Endodermal cell (in vitro differentiated cells): ENCODE results near the gene IL3RA. TPM values are rescaled to one million over a fixed set of nuclear protein-coding genes. Genes with fewer than 3 reads are reported as not detected.

Experiments used
- DNase-seq: peaks from one replicate; pipeline ENCODE4 v3.0.0-alpha.2; 2017
- H3K27ac ChIP-seq: 2 replicates; pipeline ENCODE4 v1.5.1; 2013; ENCODE audit warnings: mild to moderate bottlenecking, low read depth, low read length, moderate library complexity
- H3K27me3 ChIP-seq: 2 replicates; pipeline ENCODE4 v1.6.1; 2013; ENCODE audit warnings: mild to moderate bottlenecking, low read length, moderate library complexity; ENCODE audit not compliant: insufficient read depth, control insufficient read depth, poor library complexity, severe bottlenecking
- H3K36me3 ChIP-seq: 2 replicates; pipeline ENCODE4 v1.7.0; 2013; ENCODE audit warnings: mild to moderate bottlenecking, low read length, moderate library complexity; ENCODE audit not compliant: control insufficient read depth, insufficient read depth
- H3K4me1 ChIP-seq: one replicate; pipeline ENCODE4 v1.7.0; 2013; ENCODE audit warnings: low read length; ENCODE audit not compliant: control insufficient read depth, insufficient read depth
- H3K4me3 ChIP-seq: 2 replicates; pipeline ENCODE4 v1.5.1; 2013; ENCODE audit warnings: mild to moderate bottlenecking, low read length, moderate library complexity
- H3K9ac ChIP-seq: 2 replicates; pipeline ENCODE4 v1.6.1; 2013; ENCODE audit warnings: mild to moderate bottlenecking, low read length, moderate library complexity; ENCODE audit not compliant: poor library complexity, severe bottlenecking; ENCODE audit errors: extremely low read depth
- H3K9me3 ChIP-seq: 2 replicates; pipeline ENCODE4 v1.6.1; 2013; ENCODE audit warnings: mild to moderate bottlenecking, low read length, moderate library complexity; ENCODE audit not compliant: control insufficient read depth
- H3K27ac Mint-ChIP-seq: 2 replicates; pipeline ENCODE4 v1.8.0; 2020; ENCODE audit warnings: mixed read lengths
- H3K27me3 Mint-ChIP-seq: 2 replicates; pipeline ENCODE4 v1.8.0; 2021; ENCODE audit warnings: mild to moderate bottlenecking, mixed read lengths; ENCODE audit not compliant: insufficient read depth
- H3K36me3 Mint-ChIP-seq: 2 replicates; pipeline ENCODE4 v1.8.0; 2020; ENCODE audit warnings: low read depth, mixed read lengths
- H3K4me1 Mint-ChIP-seq: 2 replicates; pipeline ENCODE4 v1.8.0; 2020; ENCODE audit warnings: mixed read lengths
- H3K4me3 Mint-ChIP-seq: 2 replicates; pipeline ENCODE4 v1.8.0; 2020; ENCODE audit warnings: mild to moderate bottlenecking, moderate library complexity, mixed read lengths
- H3K9me3 Mint-ChIP-seq: 2 replicates; pipeline ENCODE4 v1.8.0; 2020; ENCODE audit warnings: mild to moderate bottlenecking, mixed read lengths
- CTCF ChIP-seq: fragments of 200-600 bp; sonication (generic); conservative IDR thresholded peaks from 2 replicates; pipeline ENCODE4 v1.5.0; 2021; ENCODE audit warnings: antibody characterized with exemption, mild to moderate bottlenecking
- WGBS, 2 experiments: methylation state at CpG; one replicate each; pipeline versions ENCODE4 v1.1.5 to v1.1.7; 2013; ENCODE audit warnings: missing lambda C conversion rate in 2 of 2, mixed read lengths in 1 of 2; ENCODE audit not compliant: insufficient coverage in 1 of 2, insufficient read length in 1 of 2; 5-methylcytosine and 5-hydroxymethylcytosine counted together
- total RNA-seq, 2 donors: library from RNA; stranded (reverse); fragmentation: NEBNext Ultra II Directional in 1 of 2; extraction: Animal tissue kit (Norgen Biotek cat#: 25700) in 1 of 2; gene quantifications; 2 replicates in 1 of 2; 3 replicates in 1 of 2; pipeline ENCODE4 v1.2.1, GENCODE V29; 2021

Gene IL3RA
- total RNA-seq, 2 donors from 2014 or later = not detected

- Mint-ChIP-seq H3K36me3 (peaks cover 14% of the 10 kb centered on the region), H3K27ac (no peak overlapping the region), H3K4me1 (peaks cover 3% of the 10 kb centered on the region), H3K9me3 (peaks cover 9% of the 10 kb centered on the region), H3K4me3 (no peak overlapping the region), H3K27me3 (no peaks in the 10 kb centered on the region)
- Histone ChIP-seq H3K4me1 (no peaks in the 10 kb centered on the region), H3K9me3 (peaks cover 6% of the 10 kb centered on the region), H3K27me3 (no peaks in the 10 kb centered on the region), H3K9ac (no peak overlapping the region), H3K27ac (no peak overlapping the region), H3K4me3 (no peak overlapping the region), H3K36me3 (no peaks in the 10 kb centered on the region)
- no peak for TF ChIP-seq CTCF
- no peak for DNase-seq
- WGBS, 2 experiments = 94 to 98% methylated on average over 5 to 10 of the region's 10 CpGs
These were observed 21.4 kb downstream of the IL3RA start for GRCh38 chrX:1357993-1358392.

GRCh38 chrX:1358793-1359476 lies 22.4 kb downstream of the IL3RA start:
- H3K27ac ChIP-seq = no peak overlapping the region
- no peaks in the 10 kb centered on the region for H3K4me1 ChIP-seq
- no peak for TF ChIP-seq CTCF
- no peaks in the 10 kb centered on the region for H3K9me3 ChIP-seq
- no peak overlapping the region for H3K4me3 ChIP-seq
- WGBS, 2 experiments = 86 to 89% methylated on average over 3 to 5 of the region's 6 CpGs
- H3K4me3 Mint-ChIP-seq = no peak overlapping the region
- no peak overlapping the region for H3K9ac ChIP-seq
- H3K36me3 ChIP-seq = no peaks in the 10 kb centered on the region
- H3K9me3 Mint-ChIP-seq = peaks cover 9% of the 10 kb centered on the region
- H3K27ac Mint-ChIP-seq = no peak overlapping the region
- no peaks in the 10 kb centered on the region for H3K27me3 ChIP-seq
- DNase-seq = no peak
- H3K4me1 Mint-ChIP-seq = peaks cover 3% of the 10 kb centered on the region
- no peaks in the 10 kb centered on the region for H3K27me3 Mint-ChIP-seq
- peaks cover 15% of the 10 kb centered on the region for H3K36me3 Mint-ChIP-seq

- H3K4me1 ChIP-seq = no peaks in the 10 kb centered on the region
- no peaks in the 10 kb centered on the region for H3K9me3 ChIP-seq
- no peak overlapping the region for H3K4me3 Mint-ChIP-seq
- H3K4me3 ChIP-seq = no peak overlapping the region
- H3K36me3 ChIP-seq = no peaks in the 10 kb centered on the region
- 85 to 87% methylated on average over 4 of the region's 4 CpGs for WGBS, 2 experiments
- no peak for DNase-seq
- H3K27ac Mint-ChIP-seq = no peak overlapping the region
- H3K4me1 Mint-ChIP-seq = peaks cover 3% of the 10 kb centered on the region
- no peak for TF ChIP-seq CTCF
- peaks cover 15% of the 10 kb centered on the region for H3K36me3 Mint-ChIP-seq
- peaks cover 9% of the 10 kb centered on the region for H3K9me3 Mint-ChIP-seq
- no peaks in the 10 kb centered on the region for H3K27me3 Mint-ChIP-seq
- H3K27ac ChIP-seq = no peak overlapping the region
- no peaks in the 10 kb centered on the region for H3K27me3 ChIP-seq
- no peak overlapping the region for H3K9ac ChIP-seq
These were observed 22.9 kb downstream of the IL3RA start for GRCh38 chrX:1359477-1359873.
